WTC11 (cell line): ENCODE measurements around the gene CIRBP. TPM values are rescaled to one million over a fixed set of nuclear protein-coding genes. Genes with fewer than 3 reads are reported as not detected.
"Not testable (repeated sequence)": the region's sequence is repeated elsewhere in the genome, so short reads cannot be mapped to it uniquely, and the experiment has no call there.

Experiments
- ATAC-seq: fragments of 200-7000 bp; cut with Tn5 transposase; 2 replicates; pipeline ENCODE4 v1.10.0; 2021; ENCODE audit warnings: mild to moderate bottlenecking, moderate library complexity
- CTCF ChIA-PET: fragments of 300-600 bp; sonication (Branson Sonifier 250); formaldehyde crosslinking; loops from one replicate; lab custom pipeline; 2021; ENCODE audit warnings: antibody characterized with exemption; lab: Charles Lee
- POLR2A ChIA-PET: fragments of 350-600 bp; sonication (Branson Sonifier 250); formaldehyde crosslinking; loops from one replicate; lab custom pipeline; 2021; ENCODE audit warnings: antibody characterized with exemption; lab: Charles Lee
- DNase-seq: peaks from one replicate; pipeline ENCODE4 v3.0.0; 2021; ENCODE audit warnings: low spot score
- H3K27ac Mint-ChIP-seq: 2 replicates; pipeline ENCODE4 v1.8.0; 2021; ENCODE audit warnings: mixed read lengths
- H3K27me3 Mint-ChIP-seq: 2 replicates; pipeline ENCODE4 v1.8.0; 2021; ENCODE audit warnings: low read depth, mild to moderate bottlenecking, moderate library complexity, mixed read lengths
- H3K36me3 Mint-ChIP-seq: 2 replicates; pipeline ENCODE4 v1.8.0; 2021; ENCODE audit warnings: mixed read lengths
- H3K4me1 Mint-ChIP-seq: 2 replicates; pipeline ENCODE4 v1.8.0; 2022; ENCODE audit warnings: mixed read lengths
- H3K4me3 Mint-ChIP-seq: 2 replicates; pipeline ENCODE4 v1.8.0; 2021; ENCODE audit warnings: mild to moderate bottlenecking, moderate library complexity, mixed read lengths
- H3K9me3 Mint-ChIP-seq: 2 replicates; pipeline ENCODE4 v1.8.0; 2021; ENCODE audit warnings: mixed read lengths
- FOXK1 ChIP-seq: sonication (generic); formaldehyde crosslinking; IDR thresholded peaks from 2 replicates; pipeline ENCODE4 v1.8.0; 2022; ENCODE audit warnings: mild to moderate bottlenecking, moderate library complexity, missing genetic modification reagents
- GABPB1 ChIP-seq: sonication (generic); formaldehyde crosslinking; IDR thresholded peaks from 2 replicates; pipeline ENCODE4 v1.8.1; 2023; ENCODE audit warnings: mild to moderate bottlenecking, missing genetic modification reagents
- KAT7 ChIP-seq: sonication (generic); formaldehyde crosslinking; IDR thresholded peaks from 2 replicates; pipeline ENCODE4 v1.8.1; 2023; ENCODE audit warnings: missing genetic modification reagents, mild to moderate bottlenecking, borderline replicate concordance
- STAT6 ChIP-seq: sonication (generic); formaldehyde crosslinking; conservative IDR thresholded peaks from 2 replicates; pipeline ENCODE4 v1.8.1; 2023; ENCODE audit warnings: mild to moderate bottlenecking, low read depth, missing genetic modification reagents, moderate library complexity
- TCF7 ChIP-seq: sonication (generic); formaldehyde crosslinking; IDR thresholded peaks from 2 replicates; pipeline ENCODE4 v1.8.0; 2022; ENCODE audit warnings: mild to moderate bottlenecking, low read depth, missing genetic modification reagents, moderate library complexity
- ZNF423 ChIP-seq: fragments of 250-450 bp; sonication (Bioruptor Pico); IDR thresholded peaks from 2 replicates; pipeline ENCODE4 v2.1.2; 2022; ENCODE audit warnings: mild to moderate bottlenecking, moderate library complexity
- total RNA-seq: library from RNA; stranded (reverse); gene quantifications from 3 replicates; pipeline ENCODE4 v1.2.3, GENCODE V29; 2021
- TF ChIP-seq, protein P1 (sequence below): sonication (generic); formaldehyde crosslinking; IDR thresholded peaks from 2 replicates; pipeline ENCODE4 v1.8.0; 2022; ENCODE audit warnings: mild to moderate bottlenecking, missing genetic modification reagents
- TF ChIP-seq, protein P2 (sequence below): sonication (generic); formaldehyde crosslinking; IDR thresholded peaks from 2 replicates; pipeline ENCODE4 v1.8.1; 2023; ENCODE audit warnings: mild to moderate bottlenecking, moderate library complexity, missing genetic modification reagents
- TF ChIP-seq, protein P3 (sequence below): sonication (generic); formaldehyde crosslinking; IDR thresholded peaks from 2 replicates; pipeline ENCODE4 v1.8.0; 2022; ENCODE audit warnings: mild to moderate bottlenecking, missing genetic modification reagents
- TF ChIP-seq, protein P4 (sequence below): sonication (generic); formaldehyde crosslinking; conservative IDR thresholded peaks from 2 replicates; pipeline ENCODE4 v1.8.1; 2022; ENCODE audit warnings: mild to moderate bottlenecking, missing genetic modification reagents
- TF ChIP-seq, protein P5 (sequence below): fragments of 200-600 bp; IDR thresholded peaks from 2 replicates; pipeline ENCODE4 v1.8.0; 2022; ENCODE audit warnings: antibody characterized with exemption

CIRBP gene
- total RNA-seq, 1 experiment from 2014 or later: 298 TPM

GRCh38 chr19:1245494-1246264 lies 23.5 kb upstream of the CIRBP start:
- no peaks in the 10 kb centered on the region for H3K36me3 Mint-ChIP-seq
- no peak for ATAC-seq
- ChIA-PET CTCF (interaction anchor here (0.6 to 9.7 kb wide), 6 partner anchors 16 to 261 kb away, joined by 3 to 648 read pairs (median 20); partner anchors contain the start of genes CIRBP, FAM174C and WDR18), POLR2A (interaction anchor here (3.3 to 3.4 kb wide), 2 partner anchors 20 to 24 kb away, joined by 37 read pairs; partner anchors contain the start of gene CIRBP)
- H3K9me3 Mint-ChIP-seq: no peaks in the 10 kb centered on the region
- 0 out of 2 replicates have a peak, but pooled peaks have one; percentile 10 for TF ChIP-seq ZNF423 (CRISPR knock-in tag)
- TF ChIP-seq KAT7 (CRISPR knock-in tag): no peak
- H3K27me3 Mint-ChIP-seq: peaks cover 4% of the 10 kb centered on the region; the same call in 1 of the 2 replicates
- no peak overlapping the region for H3K27ac Mint-ChIP-seq
- no peak overlapping the region for H3K4me3 Mint-ChIP-seq
- peaks cover 14% of the 10 kb centered on the region for H3K4me1 Mint-ChIP-seq
- DNase-seq: peak; percentile 40

- DNase-seq, H3K4me3 Mint-ChIP-seq, H3K9me3 Mint-ChIP-seq, H3K27ac Mint-ChIP-seq, H3K36me3 Mint-ChIP-seq, ATAC-seq, H3K27me3 Mint-ChIP-seq: not testable (repeated sequence)
- ChIA-PET POLR2A (interaction anchor here (0.6 to 3.4 kb wide), 4 partner anchors 13 to 649 kb away, joined by 4 to 37 read pairs (median 21); partner anchors contain the start of gene CIRBP), CTCF (interaction anchor here (0.6 to 9.7 kb wide), 3 partner anchors 16 to 384 kb away, joined by 4 to 648 read pairs (median 4); partner anchors contain the start of gene CIRBP)
- peaks cover 11% of the 10 kb centered on the region for H3K4me1 Mint-ChIP-seq
These were observed 22.7 kb upstream of the CIRBP start for GRCh38 chr19:1246265-1247087.

DNA sequence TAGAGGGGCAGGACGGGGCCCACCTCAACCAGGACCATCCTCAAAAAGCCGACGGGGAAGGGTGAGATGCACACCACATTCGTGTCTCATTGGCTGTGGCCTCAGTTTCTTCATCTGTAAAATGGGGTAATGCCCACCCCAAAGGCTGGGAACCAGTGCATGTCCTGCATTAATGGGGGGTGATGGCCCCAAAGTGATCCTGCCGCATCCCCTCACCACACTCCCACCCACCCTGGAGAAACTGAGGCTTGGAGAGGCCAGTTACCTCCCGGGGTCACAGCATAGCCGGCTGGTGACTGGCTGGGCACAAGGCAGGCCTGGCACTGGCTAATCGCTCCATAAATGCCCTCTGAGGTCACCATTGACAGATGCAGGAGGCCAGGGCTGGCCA lies 21.4 kb upstream of the CIRBP start:
- ATAC-seq: no peak
- no peak overlapping the region for H3K4me3 Mint-ChIP-seq
- TF ChIP-seq KAT7 (CRISPR knock-in tag): no peak
- TF ChIP-seq, protein P1, sequence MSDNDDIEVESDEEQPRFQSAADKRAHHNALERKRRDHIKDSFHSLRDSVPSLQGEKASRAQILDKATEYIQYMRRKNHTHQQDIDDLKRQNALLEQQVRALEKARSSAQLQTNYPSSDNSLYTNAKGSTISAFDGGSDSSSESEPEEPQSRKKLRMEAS (CRISPR knock-in tag): 0 out of 2 replicates have a peak, but pooled peaks have one; percentile 18
- peaks cover 5% of the 10 kb centered on the region; the same call in 1 of the 2 replicates for H3K36me3 Mint-ChIP-seq
- H3K9me3 Mint-ChIP-seq: no peaks in the 10 kb centered on the region
- ChIA-PET CTCF (interaction anchor here (1.5 to 9.7 kb wide), 2 partner anchors 14 to 21 kb away, joined by 3 to 648 read pairs; partner anchors contain the start of gene CIRBP), POLR2A (no interaction called here)
- no peaks in the 10 kb centered on the region for H3K27me3 Mint-ChIP-seq
- no peak for DNase-seq
- peaks cover 9% of the 10 kb centered on the region for H3K4me1 Mint-ChIP-seq
- H3K27ac Mint-ChIP-seq: no peak overlapping the region

DNA sequence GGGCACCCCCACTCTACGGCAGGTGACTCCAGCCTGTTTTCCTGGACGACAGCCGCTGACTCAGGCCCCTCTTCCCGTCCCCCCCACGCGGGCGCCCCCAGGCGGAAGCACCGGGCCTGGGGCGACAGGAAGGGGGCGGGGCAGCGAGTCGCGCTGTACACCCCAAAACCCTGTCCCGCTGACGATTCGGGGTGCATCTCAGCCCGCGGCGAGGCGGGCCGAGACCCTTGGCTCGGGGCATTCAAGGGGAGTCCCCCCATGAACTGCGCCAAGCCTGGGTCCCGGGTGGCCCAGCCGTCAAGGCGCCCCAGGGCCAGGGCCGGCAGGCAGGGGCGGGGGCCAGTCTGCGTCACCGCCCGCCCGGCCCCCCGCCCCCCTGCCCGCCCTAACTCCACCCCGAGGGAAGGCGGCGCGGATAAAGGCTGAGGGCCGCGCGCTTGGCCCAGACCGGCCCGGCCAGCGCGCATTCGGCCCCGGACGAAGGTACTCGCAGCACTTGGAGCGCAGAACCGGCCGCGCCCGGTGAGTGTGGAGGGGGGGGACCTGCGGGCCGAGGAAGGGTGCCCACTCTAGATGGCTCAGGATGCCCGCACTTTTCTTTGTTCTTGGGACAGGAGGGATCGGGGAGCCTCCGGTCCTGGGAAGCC lies 20.9 kb upstream of the CIRBP start, which contains the start of gene MIDN:
MIDN (plus strand) TSS at position 445 of the 647 bp plus-strand sequence. CDS start 1,714 bp downstream, outside the sequence.
- H3K4me3 Mint-ChIP-seq: peak within 1 kb of the TSS; percentile 72
- peaks cover 5% of the 10 kb centered on the region; the same call in 1 of the 2 replicates for H3K36me3 Mint-ChIP-seq
- H3K4me1 Mint-ChIP-seq: peaks cover 9% of the 10 kb centered on the region
- H3K27ac Mint-ChIP-seq: peak within 1 kb of the TSS; percentile 74; the same call in 1 of the 2 replicates
- no peaks in the 10 kb centered on the region for H3K9me3 Mint-ChIP-seq
- DNase-seq (peak; percentile 71), ATAC-seq (peak; percentile 30)
- H3K27me3 Mint-ChIP-seq: no peaks in the 10 kb centered on the region
- ChIA-PET CTCF (interaction anchor here (0.6 to 1.5 kb wide), 3 partner anchors 13 to 20 kb away, joined by 3 to 4 read pairs (median 3); no protein-coding TSS in a partner anchor), POLR2A (no interaction called here)
- 0 out of 2 replicates have a peak, but pooled peaks have one; percentile 14 for TF ChIP-seq GABPB1 (CRISPR knock-in tag)
- TF ChIP-seq STAT6 (CRISPR knock-in tag): no peak
- TF ChIP-seq, protein P2, sequence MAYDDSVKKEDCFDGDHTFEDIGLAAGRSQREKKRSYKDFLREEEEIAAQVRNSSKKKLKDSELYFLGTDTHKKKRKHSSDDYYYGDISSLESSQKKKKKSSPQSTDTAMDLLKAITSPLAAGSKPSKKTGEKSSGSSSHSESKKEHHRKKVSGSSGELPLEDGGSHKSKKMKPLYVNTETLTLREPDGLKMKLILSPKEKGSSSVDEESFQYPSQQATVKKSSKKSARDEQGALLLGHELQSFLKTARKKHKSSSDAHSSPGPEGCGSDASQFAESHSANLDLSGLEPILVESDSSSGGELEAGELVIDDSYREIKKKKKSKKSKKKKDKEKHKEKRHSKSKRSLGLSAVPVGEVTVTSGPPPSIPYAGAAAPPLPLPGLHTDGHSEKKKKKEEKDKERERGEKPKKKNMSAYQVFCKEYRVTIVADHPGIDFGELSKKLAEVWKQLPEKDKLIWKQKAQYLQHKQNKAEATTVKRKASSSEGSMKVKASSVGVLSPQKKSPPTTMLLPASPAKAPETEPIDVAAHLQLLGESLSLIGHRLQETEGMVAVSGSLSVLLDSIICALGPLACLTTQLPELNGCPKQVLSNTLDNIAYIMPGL (CRISPR knock-in tag): peak; percentile 0; the same call in 1 of the 2 replicates
- peak; percentile 13; the same call in 1 of the 2 replicates for TF ChIP-seq FOXK1
- TF ChIP-seq, protein P3, sequence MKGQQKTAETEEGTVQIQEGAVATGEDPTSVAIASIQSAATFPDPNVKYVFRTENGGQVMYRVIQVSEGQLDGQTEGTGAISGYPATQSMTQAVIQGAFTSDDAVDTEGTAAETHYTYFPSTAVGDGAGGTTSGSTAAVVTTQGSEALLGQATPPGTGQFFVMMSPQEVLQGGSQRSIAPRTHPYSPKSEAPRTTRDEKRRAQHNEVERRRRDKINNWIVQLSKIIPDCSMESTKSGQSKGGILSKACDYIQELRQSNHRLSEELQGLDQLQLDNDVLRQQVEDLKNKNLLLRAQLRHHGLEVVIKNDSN (CRISPR knock-in tag): no peak
- TF ChIP-seq TCF7 (CRISPR knock-in tag): no peak
- TF ChIP-seq, protein P4, sequence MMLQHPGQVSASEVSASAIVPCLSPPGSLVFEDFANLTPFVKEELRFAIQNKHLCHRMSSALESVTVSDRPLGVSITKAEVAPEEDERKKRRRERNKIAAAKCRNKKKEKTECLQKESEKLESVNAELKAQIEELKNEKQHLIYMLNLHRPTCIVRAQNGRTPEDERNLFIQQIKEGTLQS (CRISPR knock-in tag): no peak
- TF ChIP-seq, protein P5, sequence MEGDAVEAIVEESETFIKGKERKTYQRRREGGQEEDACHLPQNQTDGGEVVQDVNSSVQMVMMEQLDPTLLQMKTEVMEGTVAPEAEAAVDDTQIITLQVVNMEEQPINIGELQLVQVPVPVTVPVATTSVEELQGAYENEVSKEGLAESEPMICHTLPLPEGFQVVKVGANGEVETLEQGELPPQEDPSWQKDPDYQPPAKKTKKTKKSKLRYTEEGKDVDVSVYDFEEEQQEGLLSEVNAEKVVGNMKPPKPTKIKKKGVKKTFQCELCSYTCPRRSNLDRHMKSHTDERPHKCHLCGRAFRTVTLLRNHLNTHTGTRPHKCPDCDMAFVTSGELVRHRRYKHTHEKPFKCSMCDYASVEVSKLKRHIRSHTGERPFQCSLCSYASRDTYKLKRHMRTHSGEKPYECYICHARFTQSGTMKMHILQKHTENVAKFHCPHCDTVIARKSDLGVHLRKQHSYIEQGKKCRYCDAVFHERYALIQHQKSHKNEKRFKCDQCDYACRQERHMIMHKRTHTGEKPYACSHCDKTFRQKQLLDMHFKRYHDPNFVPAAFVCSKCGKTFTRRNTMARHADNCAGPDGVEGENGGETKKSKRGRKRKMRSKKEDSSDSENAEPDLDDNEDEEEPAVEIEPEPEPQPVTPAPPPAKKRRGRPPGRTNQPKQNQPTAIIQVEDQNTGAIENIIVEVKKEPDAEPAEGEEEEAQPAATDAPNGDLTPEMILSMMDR: no peak
